Smooth muscle cell (in vitro differentiated cells): Measurements from ENCODE around the gene TGM3. TPM values are rescaled to one million over a fixed set of nuclear protein-coding genes. Genes with fewer than 3 reads are reported as not detected.

Experiments
- DNase-seq: peaks from one replicate; lab custom pipeline; 2025; ENCODE audit not compliant: unreplicated experiment; lab: John Stamatoyannopoulos, UW
- H2AFZ ChIP-seq: fragments of 200-600 bp; sonication (generic); 2 replicates; pipeline ENCODE4 v1.6.0; 2016; ENCODE audit warnings: antibody characterized with exemption, low read depth, mild to moderate bottlenecking
- H3F3A ChIP-seq: fragments of 200-600 bp; sonication (generic); 2 replicates; pipeline ENCODE4 v1.6.0; 2017; ENCODE audit warnings: antibody characterized with exemption, low read depth
- H3K27ac ChIP-seq: fragments of 200-600 bp; sonication (generic); 2 replicates; pipeline ENCODE4 v1.5.1; 2016; ENCODE audit warnings: low read depth, mild to moderate bottlenecking
- H3K27me3 ChIP-seq: fragments of 200-600 bp; sonication (generic); 2 replicates; pipeline ENCODE4 v1.6.1; 2016; ENCODE audit warnings: low read depth, mild to moderate bottlenecking
- H3K36me3 ChIP-seq: fragments of 200-600 bp; sonication (generic); 2 replicates; pipeline ENCODE4 v1.5.1; 2016; ENCODE audit warnings: low read depth
- H3K4me1 ChIP-seq: fragments of 200-600 bp; sonication (generic); 2 replicates; pipeline ENCODE4 v1.5.1; 2016; ENCODE audit warnings: low read depth
- H3K4me2 ChIP-seq: fragments of 200-600 bp; sonication (generic); 2 replicates; pipeline ENCODE4 v1.6.0; 2016; ENCODE audit warnings: mild to moderate bottlenecking
- H3K4me3 ChIP-seq: fragments of 200-600 bp; sonication (generic); 2 replicates; pipeline ENCODE4 v1.5.1; 2016; ENCODE audit warnings: mild to moderate bottlenecking
- H3K79me2 ChIP-seq: fragments of 200-600 bp; sonication (generic); 2 replicates; pipeline ENCODE4 v1.6.0; 2016; ENCODE audit warnings: low read depth, mild to moderate bottlenecking
- H3K9ac ChIP-seq: fragments of 200-600 bp; sonication (generic); 2 replicates; pipeline ENCODE4 v1.6.0; 2016; ENCODE audit warnings: low read depth
- H3K9me3 ChIP-seq: fragments of 200-600 bp; sonication (generic); replicated peaks from 2 replicates; pipeline ENCODE4 v1.5.1; 2016; ENCODE audit warnings: low read depth
- H4K20me1 ChIP-seq: fragments of 200-600 bp; sonication (generic); 2 replicates; pipeline ENCODE4 v1.6.0; 2016; ENCODE audit warnings: low read depth
- CTCF ChIP-seq: fragments of 200-600 bp; sonication (generic); IDR thresholded peaks from 2 replicates; pipeline ENCODE4 v1.5.1; 2017; ENCODE audit warnings: borderline replicate concordance, mild to moderate bottlenecking, antibody characterized with exemption; ENCODE audit not compliant: insufficient read depth, poor library complexity, severe bottlenecking
- WGBS: methylation state at CpG from one replicate; pipeline ENCODE4 v1.1.7; 2016; ENCODE audit warnings: low lambda C conversion rate; 5-methylcytosine and 5-hydroxymethylcytosine counted together
- polyA plus RNA-seq: library from polyadenylated mRNA; unstranded; fragments of >200 nt; fragmentation: Nextera tagmentation; extraction: Ambion mirVana; gene quantifications from 2 replicates; pipeline ENCODE4 v1.2.1, GENCODE V29; 2016
- total RNA-seq: library from RNA; depleted of rRNA; stranded (reverse); fragments of >200 nt; gene quantifications from 2 replicates; pipeline ENCODE4 v1.2.3, GENCODE V29; 2014

Gene TGM3
- total and polyA plus RNA-seq, 2 experiments from 2014 or later = 0.43 to 0.54 TPM

DNA sequence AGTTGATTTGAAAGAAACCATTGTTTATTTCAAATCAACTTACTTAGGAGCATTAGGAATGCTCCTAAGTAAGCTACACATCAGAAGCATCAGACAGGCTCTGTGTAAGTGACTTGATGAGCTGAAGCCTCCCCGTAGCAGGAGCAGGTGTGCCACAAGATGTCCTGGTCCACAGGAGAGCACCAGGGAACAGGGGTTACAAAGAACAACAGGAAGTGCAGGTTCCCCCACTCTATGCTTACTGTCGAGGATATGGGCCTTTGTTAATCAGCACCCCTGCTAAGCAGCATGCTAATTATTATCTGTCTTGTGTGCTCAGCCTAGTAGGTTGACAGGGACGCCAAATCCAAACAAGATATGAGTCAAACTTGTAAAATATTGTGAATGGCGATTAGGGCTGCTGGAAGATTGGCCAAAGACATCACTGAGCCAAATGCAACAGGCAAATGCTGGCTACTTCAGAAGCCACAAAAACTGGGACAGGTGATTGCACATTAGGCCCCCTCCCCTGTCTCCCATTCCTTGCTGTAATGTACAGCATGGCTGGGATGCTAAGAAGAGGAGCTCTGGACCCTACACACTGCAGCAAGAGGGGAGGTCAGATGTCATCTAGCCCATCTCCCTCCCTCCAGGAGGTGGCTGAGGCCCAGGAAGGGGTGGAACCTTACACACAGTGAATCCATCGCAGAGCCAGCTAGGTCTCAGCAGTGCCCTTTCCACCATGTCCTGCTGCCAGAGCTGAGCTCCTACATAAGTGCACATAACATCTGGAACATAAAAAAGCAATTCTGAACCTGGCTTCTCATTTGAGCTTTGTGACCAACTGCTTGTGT, 939 bp downstream of the TGM3 start:
- no peaks in the 10 kb centered on the region for H3K79me2 ChIP-seq
- H3K4me3 ChIP-seq = no peak overlapping the region
- no peaks in the 10 kb centered on the region for H3K27me3 ChIP-seq
- H2AFZ ChIP-seq = no peak overlapping the region
- peaks cover 17% of the 10 kb centered on the region for H3K4me1 ChIP-seq
- DNase-seq = no peak
- no peaks in the 10 kb centered on the region for H3K9me3 ChIP-seq
- no peaks in the 10 kb centered on the region for H4K20me1 ChIP-seq
- 58% methylated on average over 5 of the region's 5 CpGs for WGBS
- no peak overlapping the region for H3K9ac ChIP-seq
- H3K27ac ChIP-seq = no peak overlapping the region
- H3K4me2 ChIP-seq = no peak overlapping the region
- H3K36me3 ChIP-seq = no peaks in the 10 kb centered on the region
- TF ChIP-seq CTCF = no peak
- H3F3A ChIP-seq = no peaks in the 10 kb centered on the region

- Histone ChIP-seq H3K27ac (no peak overlapping the region), H3K4me3 (no peak overlapping the region), H3K36me3 (no peaks in the 10 kb centered on the region), H3K4me2 (no peak overlapping the region), H2AFZ (no peak overlapping the region), H3K27me3 (no peaks in the 10 kb centered on the region), H3F3A (no peaks in the 10 kb centered on the region), H3K9ac (no peak overlapping the region), H4K20me1 (no peaks in the 10 kb centered on the region), H3K9me3 (no peaks in the 10 kb centered on the region), H3K79me2 (no peaks in the 10 kb centered on the region), H3K4me1 (peaks cover 17% of the 10 kb centered on the region)
- DNase-seq = no peak
- no peak for TF ChIP-seq CTCF
- 55% methylated on average over 7 of the region's 7 CpGs for WGBS
Measured at GRCh38 chr20:2297357-2297728, 1.5 kb downstream of the TGM3 start.

GRCh38 chr20:2298116-2298515, 2.3 kb downstream of the TGM3 start:
- Histone ChIP-seq H3F3A (no peaks in the 10 kb centered on the region), H3K4me2 (no peak overlapping the region), H3K27ac (no peak overlapping the region), H3K36me3 (no peaks in the 10 kb centered on the region), H2AFZ (no peak overlapping the region), H4K20me1 (no peaks in the 10 kb centered on the region), H3K4me1 (peaks cover 17% of the 10 kb centered on the region), H3K9ac (no peak overlapping the region), H3K4me3 (no peak overlapping the region), H3K27me3 (no peaks in the 10 kb centered on the region), H3K79me2 (no peaks in the 10 kb centered on the region), H3K9me3 (no peaks in the 10 kb centered on the region)
- 95% methylated on average over 2 of the region's 2 CpGs for WGBS
- TF ChIP-seq CTCF = no peak
- DNase-seq = no peak

GRCh38 chr20:2298701-2299100, 2.9 kb downstream of the TGM3 start:
- no peak for TF ChIP-seq CTCF
- no peak overlapping the region for H3K9ac ChIP-seq
- H3K4me2 ChIP-seq = no peak overlapping the region
- no peak overlapping the region for H3K27ac ChIP-seq
- WGBS = 98% methylated on average over 5 of the region's 5 CpGs
- H2AFZ ChIP-seq = no peak overlapping the region
- no peaks in the 10 kb centered on the region for H3K79me2 ChIP-seq
- peaks cover 17% of the 10 kb centered on the region for H3K4me1 ChIP-seq
- H3K4me3 ChIP-seq = no peak overlapping the region
- DNase-seq = no peak
- no peaks in the 10 kb centered on the region for H3F3A ChIP-seq
- H3K27me3 ChIP-seq = no peaks in the 10 kb centered on the region
- no peaks in the 10 kb centered on the region for H3K9me3 ChIP-seq
- H3K36me3 ChIP-seq = no peaks in the 10 kb centered on the region
- H4K20me1 ChIP-seq = no peaks in the 10 kb centered on the region
